HG03139 (cell line): ENCODE results near the gene BBIP1.
A peak's percentile ranks its signal among the peaks of the same experiment; 100 is the strongest.

Source experiments
- ATAC-seq: cut with Tn5 transposase; IDR thresholded peaks from one replicate; pipeline ENCODE4 v1.9.1; 2021; ENCODE audit not compliant: unreplicated experiment

The BBIP1 gene

GRCh38 chr10:110885932-110886674 is 32.9 kb downstream of the BBIP1 start:
- no peak for ATAC-seq

GRCh38 chr10:110883924-110884323 is 35.1 kb downstream of the BBIP1 start:
- no peak for ATAC-seq

GRCh38 chr10:110881905-110882304 is 37.1 kb downstream of the BBIP1 start:
- ATAC-seq, result no peak

- ATAC-seq, result no peak
Measured at GRCh38 chr10:110881247-110881646, 37.7 kb downstream of the BBIP1 start.

GRCh38 chr10:110880012-110880411 is 39.0 kb downstream of the BBIP1 start:
- no peak for ATAC-seq

GRCh38 chr10:110876788-110877187 is 42.2 kb downstream of the BBIP1 start:
- ATAC-seq, result no peak

GRCh38 chr10:110876000-110876399 is 43.0 kb downstream of the BBIP1 start:
- ATAC-seq, result no peak

GRCh38 chr10:110873951-110874350 is 45.0 kb downstream of the BBIP1 start:
- ATAC-seq, result no peak

- ATAC-seq, result no peak
Measured at GRCh38 chr10:110872984-110873923, 45.7 kb downstream of the BBIP1 start.

GRCh38 chr10:110872145-110872983 is 46.6 kb downstream of the BBIP1 start:
- ATAC-seq, result peak; percentile 34

- ATAC-seq, result peak; percentile 70
Measured at GRCh38 chr10:110871298-110872084, 47.5 kb downstream of the BBIP1 start, which contains the start of gene PDCD4. Gene PDCD4, plus strand, starts transcription at chr10:110871928. Its CDS starts 4,100 bp downstream, at chr10:110876028.

GRCh38 chr10:110870823-110871297 is 48.1 kb downstream of the BBIP1 start:
- ATAC-seq, result no peak

GRCh38 chr10:110868981-110869380 is 50.0 kb downstream of the BBIP1 start:
- no peak for ATAC-seq

GRCh38 chr10:110867807-110868465 is 51.0 kb downstream of the BBIP1 start:
- ATAC-seq, result no peak

- peak; percentile 26 for ATAC-seq
Measured at GRCh38 chr10:110867011-110867806, 51.8 kb downstream of the BBIP1 start.

- no peak for ATAC-seq
Measured at GRCh38 chr10:110865809-110866482, 53.0 kb downstream of the BBIP1 start.

GRCh38 chr10:110865186-110865808 is 53.7 kb downstream of the BBIP1 start:
- ATAC-seq, result no peak
